Activated CD4-positive, alpha-beta T cell treated with anti-CD3 and anti-CD28 coated beads, Interleukin-2, amount 10 ng/mL, durations not matched to agents 24 days and 14 days (primary cell): Measurements from ENCODE around the gene GALNS. TPM values are rescaled to one million over a fixed set of nuclear protein-coding genes. Genes with fewer than 3 reads are reported as not detected.

Source experiments
- DNase-seq: peaks from one replicate; pipeline ENCODE4 v3.0.0; 2022
- H3K27ac Mint-ChIP-seq: one replicate; pipeline ENCODE4 v1.8.0; 2022; ENCODE audit warnings: mild to moderate bottlenecking, mixed read lengths
- H3K27me3 Mint-ChIP-seq: one replicate; pipeline ENCODE4 v1.8.0; 2022; ENCODE audit warnings: mixed read lengths
- H3K36me3 Mint-ChIP-seq: one replicate; pipeline ENCODE4 v1.8.0; 2022; ENCODE audit warnings: low read depth, mild to moderate bottlenecking, mixed read lengths
- H3K4me1 Mint-ChIP-seq: one replicate; pipeline ENCODE4 v1.8.0; 2021; ENCODE audit warnings: mixed read lengths
- H3K4me3 Mint-ChIP-seq: one replicate; pipeline ENCODE4 v1.8.0; 2022; ENCODE audit warnings: mild to moderate bottlenecking, moderate library complexity, mixed read lengths
- H3K9me3 Mint-ChIP-seq: one replicate; pipeline ENCODE4 v1.8.0; 2021; ENCODE audit warnings: mixed read lengths
- intact Hi-C: fragments of 100-400 bp; cut with micrococcal nuclease; formaldehyde crosslinking; loops from one replicate; pipeline ENCODE4 v1.15.1; 2023
- total RNA-seq: library from RNA; stranded (reverse); gene quantifications from 2 replicates; pipeline ENCODE4 v1.2.3, GENCODE V29; 2022

GALNS gene
- total RNA-seq, 1 donor from 2014 or later, result 23.2 TPM

DNA sequence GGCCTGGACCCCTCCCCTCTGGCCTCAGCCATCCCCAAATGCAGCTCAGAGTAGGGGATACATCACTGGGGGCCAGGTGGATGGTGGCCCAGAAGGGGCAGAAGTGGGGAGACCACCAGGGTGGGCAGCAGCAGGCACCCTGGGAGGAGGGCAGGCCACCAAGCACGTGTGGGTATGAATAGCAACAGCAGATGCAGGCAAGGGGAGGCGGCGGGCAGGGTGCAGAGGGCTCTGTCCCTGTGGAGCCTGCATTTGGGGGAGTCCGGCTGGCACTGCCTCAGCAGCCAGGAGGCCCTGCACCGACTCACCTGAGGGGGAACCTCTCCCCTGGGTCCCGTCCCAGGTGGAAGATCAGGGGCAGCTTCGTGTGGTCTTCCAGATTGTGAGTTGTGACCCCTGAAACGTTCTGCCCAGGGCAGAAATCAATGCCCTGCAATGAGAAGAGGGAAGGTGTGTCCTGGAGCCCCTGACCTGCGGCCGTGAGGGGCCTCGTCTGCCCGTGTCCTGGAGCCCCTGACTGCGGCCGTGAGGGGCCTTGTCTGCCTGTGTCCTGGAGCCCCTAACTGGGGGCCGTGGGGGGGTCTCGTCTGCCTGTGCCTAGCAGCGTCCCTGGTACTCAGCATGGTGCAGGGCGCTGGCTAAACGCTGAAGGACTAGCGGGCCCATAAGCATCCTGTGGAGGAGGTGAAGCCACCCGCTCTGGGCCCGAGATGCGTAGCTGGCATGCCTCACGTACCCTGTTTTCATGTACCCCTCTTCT lies 34.3 kb downstream of the GALNS start:
- Mint-ChIP-seq H3K4me3 (no peak overlapping the region), H3K27ac (no peak overlapping the region), H3K4me1 (no peaks in the 10 kb centered on the region), H3K9me3 (no peaks in the 10 kb centered on the region), H3K27me3 (no peaks in the 10 kb centered on the region), H3K36me3 (peaks cover 2% of the 10 kb centered on the region)
- intact Hi-C loops, result no loop called here
- DNase-seq, result no peak

DNA sequence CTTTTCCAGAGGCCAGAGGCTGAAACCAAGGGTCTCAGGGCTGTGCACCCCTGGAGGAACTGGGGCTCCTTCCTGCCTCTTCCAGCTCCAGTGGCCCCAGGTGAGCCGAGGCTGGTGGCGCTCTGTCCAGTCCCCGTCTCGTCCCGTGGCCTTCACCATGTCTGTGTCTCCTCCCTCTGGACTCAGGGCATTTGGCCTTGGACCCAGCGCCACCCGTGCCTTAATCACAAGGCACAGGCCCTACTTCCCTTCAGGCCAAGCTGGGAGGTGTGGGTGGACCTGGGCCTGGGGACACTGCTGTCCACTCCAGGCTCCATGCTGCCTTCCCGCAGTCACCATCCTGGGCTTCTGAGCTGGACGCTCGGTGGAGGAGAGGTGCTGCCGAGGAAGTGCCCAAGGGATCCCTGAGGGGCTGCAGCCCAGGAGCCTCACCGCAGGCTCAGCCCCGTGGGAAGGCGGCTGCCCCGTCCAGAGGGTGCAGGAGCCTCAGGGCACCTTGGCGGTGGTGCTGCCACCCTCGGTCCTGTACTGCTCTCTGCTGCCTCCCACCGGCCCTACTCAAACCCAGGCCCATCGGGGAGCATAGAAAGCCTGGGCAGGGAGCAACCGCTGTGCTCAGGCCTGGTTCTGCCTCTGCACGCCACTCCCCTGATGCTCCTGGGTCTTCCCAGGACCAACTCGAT lies 35.4 kb downstream of the GALNS start:
- Mint-ChIP-seq H3K4me1 (no peaks in the 10 kb centered on the region), H3K9me3 (no peaks in the 10 kb centered on the region), H3K27ac (no peak overlapping the region), H3K27me3 (no peaks in the 10 kb centered on the region), H3K4me3 (no peak overlapping the region), H3K36me3 (peaks cover 2% of the 10 kb centered on the region)
- intact Hi-C loops, result no loop called here
- DNase-seq, result no peak

DNA sequence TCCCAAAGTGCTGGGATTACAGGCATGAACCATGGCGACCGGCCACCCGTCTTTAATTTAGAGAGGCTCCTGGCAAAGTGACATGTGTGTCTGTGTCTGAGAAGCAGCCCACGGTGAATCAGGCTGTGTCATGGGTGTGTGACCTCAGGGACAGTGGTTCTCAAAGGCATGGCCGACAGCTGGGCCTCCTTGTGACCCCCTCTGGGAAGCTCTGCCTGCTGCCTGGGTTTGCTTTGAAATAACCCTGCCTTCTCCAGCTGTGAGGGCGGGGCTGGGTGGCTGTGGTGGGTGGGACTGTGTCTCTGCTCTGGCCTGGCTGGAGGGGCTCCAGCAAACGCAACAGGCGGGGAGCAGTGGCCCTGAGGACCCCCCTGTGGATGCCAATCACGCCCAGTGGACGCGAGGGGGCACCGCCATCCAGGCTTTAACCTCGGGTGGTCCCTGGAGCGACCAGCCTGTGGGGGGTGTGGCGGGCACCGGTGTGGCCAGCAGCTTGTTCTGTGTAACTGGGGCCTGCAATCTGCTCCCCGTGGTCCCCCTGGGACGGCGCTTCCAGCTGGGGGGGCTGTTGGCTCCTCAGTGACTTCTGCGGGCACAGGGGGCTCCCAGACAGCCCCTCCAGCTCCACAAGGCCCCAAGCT lies 36.2 kb downstream of the GALNS start:
- Mint-ChIP-seq H3K27me3 (no peaks in the 10 kb centered on the region), H3K27ac (no peak overlapping the region), H3K36me3 (no peaks in the 10 kb centered on the region), H3K9me3 (no peaks in the 10 kb centered on the region), H3K4me1 (no peaks in the 10 kb centered on the region), H3K4me3 (no peak overlapping the region)
- DNase-seq, result no peak
- intact Hi-C loops, result no loop called here

DNA sequence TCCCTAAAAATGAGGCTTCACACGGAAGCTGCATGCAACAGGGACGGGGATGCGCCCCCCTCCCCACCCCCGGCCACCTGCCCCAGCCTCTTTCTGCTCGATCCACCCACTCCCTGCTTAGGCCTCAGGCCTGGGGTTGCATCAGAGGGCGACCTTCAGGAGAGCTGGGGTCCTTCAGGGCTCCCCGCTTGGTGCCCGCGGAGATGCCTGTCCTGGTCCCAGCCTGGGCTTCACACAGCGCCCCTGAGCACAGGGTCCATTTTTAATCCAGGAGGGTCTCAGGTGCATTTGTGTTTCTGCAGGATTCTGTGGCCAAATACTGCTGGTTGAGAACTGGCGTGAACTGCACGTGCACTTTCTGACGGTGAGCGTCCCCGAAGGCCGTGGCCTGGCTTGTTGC lies 37.6 kb downstream of the GALNS start:
- no peak for DNase-seq
- H3K27me3 Mint-ChIP-seq, result no peaks in the 10 kb centered on the region
- intact Hi-C loops, result no loop called here
- no peak overlapping the region for H3K27ac Mint-ChIP-seq
- no peak overlapping the region for H3K4me3 Mint-ChIP-seq
- no peaks in the 10 kb centered on the region for H3K9me3 Mint-ChIP-seq
- no peaks in the 10 kb centered on the region for H3K36me3 Mint-ChIP-seq
- no peaks in the 10 kb centered on the region for H3K4me1 Mint-ChIP-seq

DNA sequence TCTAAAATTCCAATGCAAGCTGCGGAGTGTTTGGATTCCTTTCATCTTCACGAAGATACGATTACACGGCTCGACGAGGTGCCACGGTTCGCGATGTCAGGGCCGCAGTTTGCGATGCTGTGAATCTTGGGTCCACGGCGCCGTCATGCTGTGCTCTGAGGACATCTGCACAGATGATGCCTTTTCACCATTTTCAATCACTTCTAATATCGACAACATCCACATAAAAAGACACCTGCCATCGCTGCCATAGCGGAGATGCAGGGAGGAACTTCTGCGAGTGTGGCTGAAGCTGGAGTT lies 38.2 kb downstream of the GALNS start:
- intact Hi-C loops, result no loop called here

DNA sequence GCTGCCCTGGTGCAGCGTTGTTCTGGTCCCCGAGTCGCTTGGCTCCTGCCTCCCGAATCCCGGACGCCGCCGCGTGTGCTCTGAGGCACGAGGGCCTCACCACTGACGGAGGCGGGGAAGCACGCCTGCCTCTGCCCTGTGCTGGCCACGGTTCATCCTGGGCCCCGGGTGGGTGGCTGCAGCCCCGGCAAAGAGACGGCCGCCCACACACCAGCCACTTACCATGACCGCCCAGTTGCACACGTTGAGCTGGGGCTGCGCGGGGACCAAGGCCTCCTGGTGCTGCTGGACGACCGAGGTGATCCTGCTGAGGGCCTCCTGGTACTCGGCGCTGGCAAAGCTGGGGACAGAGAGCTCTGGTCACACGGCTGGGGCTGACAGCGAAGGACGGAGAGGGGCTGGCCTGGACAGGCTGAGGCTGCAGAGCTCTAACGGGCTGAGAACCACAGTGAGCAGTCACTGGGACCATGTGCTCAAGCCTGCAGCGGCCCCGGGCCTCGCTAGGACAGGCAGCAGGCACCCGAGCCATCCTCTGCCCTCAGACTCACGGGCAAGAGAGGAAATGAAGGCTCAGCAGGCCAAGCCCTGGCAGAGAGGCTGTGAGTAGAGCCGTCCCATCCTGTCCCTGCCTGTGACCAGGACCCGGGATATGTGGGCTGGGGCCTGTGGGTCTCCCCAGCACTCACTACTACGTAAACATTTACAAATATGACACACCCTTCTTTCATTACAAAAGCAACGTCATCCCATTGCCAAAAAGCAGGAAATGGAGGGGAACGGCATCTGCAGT lies 38.8 kb downstream of the GALNS start:
- no peak overlapping the region for H3K27ac Mint-ChIP-seq
- intact Hi-C loops, result no loop called here
- H3K27me3 Mint-ChIP-seq, result no peaks in the 10 kb centered on the region
- no peaks in the 10 kb centered on the region for H3K4me1 Mint-ChIP-seq
- no peak for DNase-seq
- no peaks in the 10 kb centered on the region for H3K36me3 Mint-ChIP-seq
- H3K9me3 Mint-ChIP-seq, result no peaks in the 10 kb centered on the region
- H3K4me3 Mint-ChIP-seq, result no peak overlapping the region

More for the DNA sequence above, 38.2 kb downstream of the GALNS start:
- H3K27ac Mint-ChIP-seq, result no peak overlapping the region
- H3K9me3 Mint-ChIP-seq, result no peaks in the 10 kb centered on the region
- H3K36me3 Mint-ChIP-seq, result no peaks in the 10 kb centered on the region
- no peaks in the 10 kb centered on the region for H3K4me1 Mint-ChIP-seq
- H3K4me3 Mint-ChIP-seq, result no peak overlapping the region
- no peak for DNase-seq
- no peaks in the 10 kb centered on the region for H3K27me3 Mint-ChIP-seq

DNA sequence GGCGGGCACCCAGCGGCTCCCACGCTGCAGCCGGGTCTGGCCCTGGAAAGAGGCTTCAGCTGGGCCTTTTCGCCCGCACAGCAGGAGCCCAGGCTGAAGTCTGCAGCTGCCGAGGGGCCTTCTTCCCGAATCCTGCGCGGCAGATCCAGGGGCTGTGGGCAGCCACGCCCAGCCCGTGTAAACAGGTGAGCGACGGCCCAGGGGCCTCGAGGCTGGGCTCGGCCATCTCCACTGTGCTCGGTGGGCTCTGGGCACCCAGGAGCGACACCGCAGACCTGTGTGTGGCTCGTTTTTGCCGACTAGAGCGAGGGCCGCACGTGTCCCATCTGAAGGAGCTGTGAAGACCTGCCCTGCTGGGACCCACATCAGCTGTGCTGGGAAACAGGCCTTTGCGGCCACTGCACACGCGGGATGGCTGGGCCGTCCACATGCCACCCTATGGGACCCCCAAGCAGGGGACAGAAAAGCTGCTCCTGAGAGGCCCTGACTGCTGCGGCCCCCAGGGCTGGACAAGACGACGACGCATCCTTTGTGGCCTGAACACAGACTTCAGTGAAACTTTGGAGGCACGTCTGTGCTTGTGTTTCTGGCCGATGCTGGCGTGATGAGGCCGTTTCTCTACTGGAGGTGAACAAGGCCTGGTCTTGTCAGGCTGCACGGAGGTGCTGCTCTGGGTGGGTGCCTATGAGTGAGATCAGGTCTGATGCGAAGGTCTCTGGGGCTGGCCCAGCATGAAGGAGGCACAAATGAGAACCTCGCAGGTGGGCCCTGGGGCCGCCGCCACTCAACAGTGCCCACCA lies 39.8 kb downstream of the GALNS start:
- DNase-seq, result no peak
- Mint-ChIP-seq H3K36me3 (no peaks in the 10 kb centered on the region), H3K27me3 (no peaks in the 10 kb centered on the region), H3K4me3 (no peak overlapping the region), H3K4me1 (peaks cover 4% of the 10 kb centered on the region), H3K9me3 (no peaks in the 10 kb centered on the region), H3K27ac (no peak overlapping the region)
- intact Hi-C loops, result loop anchor here (1.0 kb wide), 2 partner anchors 40 to 350 kb away; partner anchors contain the start of gene TRAPPC2L

DNA sequence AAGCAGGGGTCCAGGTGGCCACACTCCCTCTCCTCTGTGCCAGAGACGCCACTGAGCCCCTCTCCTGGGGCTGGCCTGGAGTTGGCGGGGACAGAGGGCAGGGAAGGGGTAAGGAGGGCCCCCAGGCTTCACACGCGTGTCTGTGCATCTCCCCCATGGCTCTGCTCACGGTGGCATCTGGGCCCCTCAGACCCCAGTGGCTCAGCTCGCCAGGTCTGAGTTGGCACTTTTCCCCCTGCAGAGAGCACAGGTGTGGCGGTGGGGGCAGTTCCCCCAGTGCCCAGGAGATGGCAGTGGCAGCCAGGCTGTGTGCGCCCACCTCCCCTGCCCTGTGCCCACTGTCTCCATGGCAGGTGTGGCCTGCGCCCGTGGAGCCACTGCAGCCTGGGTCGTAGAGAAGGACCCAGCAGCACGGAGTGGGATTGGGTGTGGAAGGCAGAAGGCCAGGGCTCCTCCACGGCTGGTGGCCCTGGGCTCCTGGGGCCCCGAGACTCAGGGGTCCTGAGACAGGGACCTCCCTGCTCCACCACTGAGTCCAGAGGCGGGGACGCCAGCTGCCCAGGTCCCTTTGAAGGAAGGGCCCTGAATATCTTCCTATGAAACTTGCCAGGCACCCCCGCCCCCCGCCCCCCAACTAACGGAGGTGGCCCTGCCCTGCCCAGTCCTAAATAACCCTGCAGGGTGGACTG lies 40.7 kb downstream of the GALNS start:
- H3K27me3 Mint-ChIP-seq, result no peaks in the 10 kb centered on the region
- peaks cover 4% of the 10 kb centered on the region for H3K4me1 Mint-ChIP-seq
- DNase-seq, result peak; percentile 86
- no peaks in the 10 kb centered on the region for H3K36me3 Mint-ChIP-seq
- H3K9me3 Mint-ChIP-seq, result no peaks in the 10 kb centered on the region
- no peak overlapping the region for H3K4me3 Mint-ChIP-seq
- no peak overlapping the region for H3K27ac Mint-ChIP-seq
- intact Hi-C loops, result loop anchor here (1.0 kb wide), 2 partner anchors 41 to 351 kb away; partner anchors contain the start of gene TRAPPC2L

DNA sequence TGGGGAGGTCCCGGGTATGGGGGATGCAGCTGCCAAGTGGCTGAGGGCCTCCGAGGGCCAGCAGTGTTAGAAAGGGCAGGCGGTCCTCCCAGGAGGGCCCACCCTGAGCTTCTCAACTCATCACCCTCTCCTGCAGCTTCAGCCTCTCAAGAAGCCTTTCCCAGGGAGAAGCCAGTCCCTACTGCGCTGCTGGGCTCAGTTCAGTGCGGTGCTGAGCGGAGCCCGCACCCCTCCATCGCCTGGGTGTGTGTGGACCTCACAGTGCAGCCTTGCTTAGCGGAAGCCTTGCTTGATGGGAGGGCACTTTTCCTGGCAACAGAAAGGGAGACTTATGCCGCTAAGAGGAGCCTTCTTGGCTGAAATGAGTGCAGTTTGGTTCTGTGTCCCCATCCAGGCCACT lies 41.5 kb downstream of the GALNS start:
- no peaks in the 10 kb centered on the region for H3K27me3 Mint-ChIP-seq
- H3K4me1 Mint-ChIP-seq, result peaks cover 4% of the 10 kb centered on the region
- intact Hi-C loops, result no loop called here
- no peaks in the 10 kb centered on the region for H3K9me3 Mint-ChIP-seq
- H3K27ac Mint-ChIP-seq, result no peak overlapping the region
- H3K36me3 Mint-ChIP-seq, result peaks cover 6% of the 10 kb centered on the region
- no peak for DNase-seq
- H3K4me3 Mint-ChIP-seq, result no peak overlapping the region

DNA sequence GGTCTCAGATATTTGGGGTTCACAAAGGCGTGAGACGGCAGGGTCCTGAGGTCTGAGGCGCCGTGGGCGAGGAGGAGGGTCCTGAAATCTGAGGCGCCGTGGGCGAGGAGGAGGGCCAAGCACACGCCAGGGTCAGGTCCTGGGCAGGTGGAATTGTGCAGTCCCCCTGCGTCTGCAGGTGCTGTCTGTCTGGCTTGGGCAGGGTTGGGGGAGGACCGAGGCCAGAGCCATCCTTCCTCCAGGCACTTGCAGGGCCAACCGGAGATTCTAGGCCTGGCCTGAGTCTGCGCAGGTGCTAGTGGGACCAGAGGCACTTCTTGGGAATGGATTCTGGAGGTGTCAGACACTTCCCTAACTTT lies 42.6 kb downstream of the GALNS start:
- peaks cover 14% of the 10 kb centered on the region for H3K36me3 Mint-ChIP-seq
- H3K4me3 Mint-ChIP-seq, result peak overlapping the region; percentile 44
- no peaks in the 10 kb centered on the region for H3K9me3 Mint-ChIP-seq
- H3K4me1 Mint-ChIP-seq, result peaks cover 15% of the 10 kb centered on the region
- H3K27me3 Mint-ChIP-seq, result no peaks in the 10 kb centered on the region
- no peak overlapping the region for H3K27ac Mint-ChIP-seq
- intact Hi-C loops, result loop anchor here (5.0 kb wide), 1 partner anchor 403 kb away; the partner anchor contains the start of gene ZNF778
- DNase-seq, result no peak

DNA sequence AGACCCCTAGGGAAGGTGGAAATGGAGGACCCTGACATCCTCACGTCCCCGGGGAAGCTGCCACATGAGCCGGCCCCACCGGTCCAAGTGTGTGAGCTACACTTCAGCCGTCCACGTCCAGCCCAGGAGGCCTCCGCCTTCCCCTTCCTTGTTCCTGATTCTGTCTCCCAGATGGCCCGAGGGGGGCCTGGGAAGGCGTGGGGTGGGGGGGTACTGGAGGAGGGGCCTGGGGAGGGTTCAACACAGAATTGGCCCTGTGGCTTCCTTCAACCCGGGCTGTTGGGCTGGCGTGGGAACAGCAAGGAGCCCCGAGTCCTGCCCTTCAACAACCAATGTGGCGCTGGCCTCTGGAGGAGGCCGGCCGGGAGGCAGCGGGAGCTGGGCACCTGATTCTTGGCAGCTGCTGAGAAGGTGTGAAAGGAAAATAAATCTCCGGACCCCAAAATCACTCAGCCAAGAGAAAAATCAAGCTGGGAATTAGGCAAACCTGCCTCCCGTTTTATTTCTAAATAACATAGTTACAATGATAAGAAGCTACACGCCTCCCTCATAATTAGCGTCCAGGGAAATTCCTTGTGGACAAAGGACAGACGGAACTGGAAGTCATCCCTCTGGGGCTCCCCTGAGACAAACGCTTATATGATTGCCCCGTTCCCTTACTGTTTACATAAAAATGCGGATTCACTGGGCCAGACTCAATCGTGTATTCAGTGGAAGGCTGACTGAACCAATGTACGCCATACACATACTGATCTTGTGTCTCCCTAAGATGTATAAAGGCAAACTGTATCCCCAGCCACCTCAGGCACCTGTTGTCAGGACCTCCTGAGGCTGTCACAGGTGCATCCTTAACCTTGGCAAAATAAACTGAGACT lies 43.2 kb downstream of the GALNS start:
- Mint-ChIP-seq H3K36me3 (peaks cover 19% of the 10 kb centered on the region), H3K27me3 (no peaks in the 10 kb centered on the region), H3K4me1 (peaks cover 15% of the 10 kb centered on the region), H3K9me3 (no peaks in the 10 kb centered on the region), H3K4me3 (peak overlapping the region; percentile 89), H3K27ac (no peak overlapping the region)
- intact Hi-C loops, result loop anchor here (2.0 to 5.0 kb wide), 2 partner anchors 31 to 404 kb away; partner anchors contain the start of gene ZNF778
- no peak for DNase-seq
